ELR (cell line): Measurements from ENCODE around the gene LEPROT.

ENCODE experiments used
- DNase-seq: peaks from one replicate; pipeline ENCODE4 v3.0.0-alpha.2; 2015; ENCODE audit warnings: low read depth

The LEPROT gene

GRCh38 chr1:65477414-65478378, 57.2 kb downstream of the LEPROT start:
- DNase-seq, result no peak

GRCh38 chr1:65478379-65479026, 58.0 kb downstream of the LEPROT start:
- DNase-seq, result no peak

- no peak for DNase-seq
Measured at GRCh38 chr1:65479554-65480204, 59.2 kb downstream of the LEPROT start.

GRCh38 chr1:65480684-65481405, 60.4 kb downstream of the LEPROT start:
- no peak for DNase-seq

- DNase-seq, result no peak
Measured at GRCh38 chr1:65483993-65484754, 63.7 kb downstream of the LEPROT start.
